RWPE1 (cell line): Measurements from ENCODE around the gene GAS6.
"Not testable (repeated sequence)": the region's sequence is repeated elsewhere in the genome, so short reads cannot be mapped to it uniquely, and the experiment has no call there.

ENCODE experiments used
- CTCF ChIA-PET: fragments of 350-600 bp; sonication (Branson Sonifier 250); formaldehyde crosslinking; extraction: SDS; loops from one replicate; lab custom pipeline; 2021; lab: Yijun Ruan, JAX
- POLR2A ChIA-PET: fragments of 400-600 bp; formaldehyde crosslinking; extraction: SDS; loops from one replicate; lab custom pipeline; 2020; ENCODE audit warnings: antibody characterized with exemption; ENCODE audit not compliant: low non-redundant PET; lab: Yijun Ruan, JAX
- DNase-seq: peaks from one replicate; pipeline ENCODE4 v3.0.0; 2012; ENCODE audit warnings: low spot score
- H3K27ac ChIP-seq: fragments of 450-650 bp; 2 replicates; pipeline ENCODE4 v1.5.1; 2017
- CTCF ChIP-seq: fragments of 450-650 bp; conservative IDR thresholded peaks from 2 replicates; pipeline ENCODE4 v1.5.1; 2017; ENCODE audit warnings: low read depth, mild to moderate bottlenecking

The GAS6 gene

GRCh38 chr13:113792236-113792770, 71.6 kb downstream of the GAS6 start:
- peak overlapping the region; percentile 23 for H3K27ac ChIP-seq
- POLR2A ChIA-PET: no interaction called here
- TF ChIP-seq CTCF: no peak
- DNase-seq: no peak
- CTCF ChIA-PET: interaction anchor here (1.5 kb wide), 1 partner anchor 22 kb away, joined by 3 read pairs; no protein-coding TSS in a partner anchor

DNA sequence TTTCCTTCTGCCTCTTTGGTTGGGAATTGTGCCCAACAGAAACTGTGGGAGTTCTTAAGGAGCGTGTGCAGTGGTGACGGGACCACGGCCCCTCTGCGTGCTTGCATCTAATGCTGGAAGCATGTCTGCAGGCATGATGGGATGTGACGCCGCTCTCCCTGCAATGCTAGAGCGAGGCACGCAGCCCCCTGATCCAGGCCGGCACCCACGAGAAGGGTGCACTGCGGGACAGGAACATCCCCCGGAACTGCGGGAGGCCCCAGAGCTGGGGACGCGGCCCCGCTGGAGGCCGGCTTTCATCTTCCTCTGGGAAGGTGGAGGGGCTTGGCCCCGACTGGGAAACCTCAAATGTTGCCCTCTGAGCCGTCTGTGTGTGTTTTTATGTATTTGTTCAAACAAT, 72.1 kb downstream of the GAS6 start:
- CTCF ChIA-PET: no interaction called here
- H3K27ac ChIP-seq: no peak overlapping the region
- no peak for TF ChIP-seq CTCF
- no peak for DNase-seq
- POLR2A ChIA-PET: no interaction called here

DNA sequence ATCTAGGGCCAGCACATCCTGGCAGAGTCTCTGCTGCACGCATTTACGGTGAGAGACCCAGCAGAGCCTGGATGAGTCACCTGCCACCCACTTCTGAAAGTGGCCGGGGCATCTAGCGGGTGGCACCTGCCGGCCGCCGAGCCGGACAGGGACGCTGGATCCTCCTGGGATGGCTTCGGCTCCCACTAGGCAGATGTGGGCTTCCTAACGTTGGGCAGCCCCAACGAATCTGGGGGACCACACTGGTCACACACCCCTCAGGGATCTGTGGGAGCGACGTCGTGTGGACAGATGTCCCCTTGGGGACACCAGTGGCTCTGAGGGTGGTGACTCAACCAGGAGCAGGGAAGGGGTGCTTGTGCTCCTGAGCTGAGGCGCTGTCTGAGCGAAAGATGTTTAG, 72.7 kb downstream of the GAS6 start:
- no peak for TF ChIP-seq CTCF
- CTCF ChIA-PET: no interaction called here
- H3K27ac ChIP-seq: no peak overlapping the region
- DNase-seq: no peak
- POLR2A ChIA-PET: no interaction called here

DNA sequence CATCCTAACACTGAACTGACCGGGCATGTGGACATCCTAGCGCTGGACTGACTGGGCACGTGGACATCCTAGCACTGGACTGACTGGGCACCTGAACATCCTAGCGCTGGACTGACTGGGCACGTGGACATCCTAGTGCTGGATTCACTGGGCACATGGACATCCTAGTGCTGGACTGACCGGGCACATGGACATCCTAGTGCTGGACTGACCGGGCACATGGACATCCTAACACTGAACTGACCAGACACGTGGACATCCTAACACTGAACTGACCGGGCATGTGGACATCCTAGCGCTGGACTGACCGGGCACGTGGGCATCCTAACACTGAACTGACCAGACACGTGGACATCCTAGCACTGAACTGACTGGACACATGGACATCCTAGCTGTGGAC, 73.9 kb downstream of the GAS6 start:
- DNase-seq, CTCF ChIA-PET, POLR2A ChIA-PET, H3K27ac ChIP-seq: not testable (repeated sequence)

DNA sequence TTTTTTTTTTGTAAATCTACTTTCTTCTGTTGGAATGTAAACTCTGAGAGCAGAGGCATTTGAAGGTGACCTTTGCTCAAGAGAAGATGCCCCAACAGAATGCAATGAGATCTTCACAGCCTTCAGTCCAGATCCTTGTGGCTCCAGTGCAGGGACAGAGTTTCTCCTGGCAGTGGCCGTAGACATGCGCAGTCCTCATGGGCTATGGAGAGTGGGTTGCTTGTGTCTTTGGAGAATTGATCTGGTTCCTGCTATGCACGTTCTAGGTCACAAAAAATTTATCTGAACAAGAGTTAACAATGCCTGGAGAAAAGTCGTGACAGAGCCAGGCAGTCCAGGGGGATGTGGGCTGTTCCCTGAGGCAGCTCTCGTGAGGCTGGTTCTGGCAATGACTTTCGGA, 74.7 kb downstream of the GAS6 start:
- no peak for TF ChIP-seq CTCF
- no peak overlapping the region for H3K27ac ChIP-seq
- no peak for DNase-seq
- ChIA-PET CTCF (no interaction called here), POLR2A (no interaction called here)

DNA sequence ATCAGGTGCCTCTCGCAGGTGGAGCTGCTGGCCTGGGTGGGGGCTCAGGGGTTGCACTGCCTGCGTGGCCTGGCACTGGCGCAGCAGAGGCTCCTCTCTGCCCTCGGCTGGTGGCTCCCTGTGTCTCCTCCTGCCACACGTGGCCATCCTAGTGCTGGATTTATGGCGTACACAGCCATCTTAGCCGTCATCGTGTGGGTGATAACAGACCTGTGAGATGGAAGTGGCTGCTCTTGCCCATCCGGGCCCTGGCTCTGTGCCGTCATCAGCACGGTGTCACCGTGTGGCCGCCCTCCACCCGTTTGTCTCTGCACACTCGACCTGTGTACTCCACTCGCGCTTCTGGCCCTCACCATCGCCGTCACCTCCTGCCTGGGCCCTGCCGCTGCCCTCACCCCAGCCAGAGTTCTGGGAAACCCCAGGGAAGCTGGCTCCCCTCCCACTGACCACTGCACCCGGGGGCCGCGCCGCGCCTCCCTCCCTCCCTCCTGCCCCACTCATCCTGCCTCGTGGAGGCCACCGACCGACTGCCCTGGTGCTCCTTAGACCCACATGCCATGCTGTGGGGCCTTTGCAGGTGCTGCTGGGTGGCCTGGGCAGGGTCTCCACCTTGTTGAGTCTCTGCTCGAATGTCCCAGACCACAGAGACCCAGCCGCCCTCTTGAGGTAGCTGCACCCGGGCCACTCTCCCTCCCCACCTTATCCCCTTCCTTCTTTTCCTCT, 75.3 kb downstream of the GAS6 start:
- no peak for DNase-seq
- POLR2A ChIA-PET: no interaction called here
- CTCF ChIA-PET: no interaction called here

More for the DNA sequence above, 75.3 kb downstream of the GAS6 start:
- H3K27ac ChIP-seq: no peak overlapping the region
- TF ChIP-seq CTCF: no peak
